B cell (primary cell): ENCODE results near the gene CALML6. TPM values are rescaled to one million over a fixed set of nuclear protein-coding genes. Genes with fewer than 3 reads are reported as not detected.
A peak's percentile ranks its signal among the peaks of the same experiment; 100 is the strongest.

Source experiments
- ATAC-seq: fragments of 200-7000 bp; cut with Tn5 transposase; one replicate; pipeline ENCODE4 v1.10.0; 2021; ENCODE audit warnings: low read depth, mild to moderate bottlenecking, moderate number of reproducible peaks, moderate library complexity
- CTCF ChIA-PET: fragments of 350-600 bp; sonication (Branson Sonifier 250); formaldehyde crosslinking; loops from one replicate; lab custom pipeline; 2021; ENCODE audit warnings: antibody characterized with exemption, inconsistent platforms; lab: Charles Lee
- POLR2A ChIA-PET: fragments of 350-600 bp; sonication (Branson Sonifier 250); formaldehyde crosslinking; loops from one replicate; lab custom pipeline; 2021; ENCODE audit warnings: antibody characterized with exemption; lab: Charles Lee
- DNase-seq: peaks from one replicate; pipeline ENCODE4 v3.0.0; 2013
- H2AFZ ChIP-seq: 2 replicates; pipeline ENCODE4 v1.6.1; 2012; ENCODE audit warnings: mild to moderate bottlenecking, low read depth, low read length; ENCODE audit not compliant: insufficient read depth, poor library complexity, severe bottlenecking
- H3K27ac ChIP-seq, 2 donors: 1 replicate in 1 of 2; 2 replicates in 1 of 2; pipeline ENCODE4 v1.5.1; 2012 to 2013; ENCODE audit warnings: low read length in 2 of 2, mild to moderate bottlenecking in 2 of 2, moderate library complexity in 1 of 2
- H3K27me3 ChIP-seq, 4 experiments: fragments of 200-600 bp in 1 of 4; sonication (generic) in 1 of 4; replicated peaks in 1 of 4; 1 replicate in 2 of 4; 2 replicates in 2 of 4; pipeline versions ENCODE4 v1.6.1 to v1.7.0; 2013 to 2016; ENCODE audit warnings: low read length in 3 of 4, mild to moderate bottlenecking in 2 of 4, mixed read lengths in 1 of 4, moderate library complexity in 1 of 4; ENCODE audit not compliant: insufficient read depth in 4 of 4, control insufficient read depth in 3 of 4; ENCODE audit errors: control extremely low read depth in 1 of 4
- H3K36me3 ChIP-seq, 2 experiments: replicated peaks in 1 of 2; 1 replicate in 1 of 2; 2 replicates in 1 of 2; pipeline versions ENCODE4 v1.6.1 to v1.7.1; 2013; ENCODE audit warnings: low read length in 1 of 2; ENCODE audit not compliant: insufficient read depth in 2 of 2, control insufficient read depth in 1 of 2; ENCODE audit errors: control extremely low read depth in 1 of 2, extremely low read depth in 1 of 2
- H3K4me1 ChIP-seq, 2 donors: fragments of 200-600 bp in 1 of 2; sonication (generic) in 1 of 2; 1 replicate in 1 of 2; 2 replicates in 1 of 2; pipeline versions ENCODE4 v1.5.1 to v1.6.1; 2013 to 2017; ENCODE audit warnings: low read length in 2 of 2; ENCODE audit not compliant: control insufficient read depth in 2 of 2, insufficient read depth in 2 of 2
- H3K4me2 ChIP-seq: replicated peaks from 2 replicates; pipeline ENCODE3; 2012; ENCODE audit warnings: mild to moderate bottlenecking, low read depth, low read length; ENCODE audit not compliant: poor library complexity, severe bottlenecking
- H3K4me3 ChIP-seq, 5 experiments: fragments of 200-600 bp in 1 of 5; sonication (generic) in 1 of 5; 1 replicate in 3 of 5; 2 replicates in 2 of 5; pipeline versions ENCODE4 v1.5.1 to v1.7.0; 2011 to 2016; ENCODE audit warnings: low read length in 4 of 5, mild to moderate bottlenecking in 4 of 5, low read depth in 2 of 5, control low read depth in 1 of 5, moderate library complexity in 1 of 5; ENCODE audit not compliant: insufficient read depth in 1 of 5; ENCODE audit errors: control extremely low read depth in 1 of 5, extremely low read depth in 1 of 5
- H3K79me2 ChIP-seq: fragments of 200-600 bp; sonication (generic); one replicate; pipeline ENCODE4 v1.6.0; 2016; ENCODE audit warnings: low read length; ENCODE audit not compliant: control insufficient read depth, insufficient read depth
- H3K9ac ChIP-seq: fragments of 200-600 bp; sonication (generic); 2 replicates; pipeline ENCODE4 v1.6.1; 2017; ENCODE audit warnings: mild to moderate bottlenecking, low read length, moderate library complexity
- H3K9me3 ChIP-seq, 3 donors: one replicate each; pipeline versions ENCODE4 v1.6.1 to v1.7.1; 2013; ENCODE audit warnings: low read length in 2 of 3; ENCODE audit not compliant: control insufficient read depth in 2 of 3, insufficient read depth in 1 of 3; ENCODE audit errors: control extremely low read depth in 1 of 3
- H4K20me1 ChIP-seq: 2 replicates; pipeline ENCODE4 v1.6.0; 2012; ENCODE audit warnings: mild to moderate bottlenecking, low read length; ENCODE audit not compliant: insufficient read depth, control insufficient read depth, poor library complexity, severe bottlenecking
- H3K27ac Mint-ChIP-seq: one replicate; pipeline ENCODE4 v1.8.0; 2021; ENCODE audit warnings: mixed read lengths
- H3K27me3 Mint-ChIP-seq: one replicate; pipeline ENCODE4 v1.8.0; 2021; ENCODE audit warnings: mixed read lengths
- H3K4me1 Mint-ChIP-seq: one replicate; pipeline ENCODE4 v1.8.0; 2021; ENCODE audit warnings: mixed read lengths
- H3K4me3 Mint-ChIP-seq: one replicate; pipeline ENCODE4 v1.8.0; 2021; ENCODE audit warnings: mixed read lengths
- H3K9me3 Mint-ChIP-seq: one replicate; pipeline ENCODE4 v1.8.0; 2022; ENCODE audit warnings: mixed read lengths; ENCODE audit not compliant: insufficient read depth
- EZH2 ChIP-seq: IDR thresholded peaks from 2 replicates; pipeline ENCODE4 v1.6.1; 2012; ENCODE audit warnings: borderline replicate concordance, low read depth, mild to moderate bottlenecking, moderate library complexity, low read length; ENCODE audit not compliant: insufficient read depth, poor library complexity, severe bottlenecking
- WGBS: methylation state at CpG from one replicate; pipeline ENCODE4 v1.1.5; 2013; ENCODE audit warnings: missing lambda C conversion rate; ENCODE audit not compliant: insufficient coverage; 5-methylcytosine and 5-hydroxymethylcytosine counted together
- intact Hi-C: fragments of 100-400 bp; cut with micrococcal nuclease; formaldehyde crosslinking; loops from one replicate; pipeline ENCODE4 v1.10.0; 2022
- polyA minus RNA-seq: library from RNA; depleted of rRNA, polyadenylated mRNA; stranded (reverse); fragments of >200 nt; gene quantifications from 2 replicates; pipeline ENCODE4 v1.2.3, GENCODE V29; 2012
- polyA plus RNA-seq: library from polyadenylated mRNA; depleted of rRNA; stranded (reverse); fragments of >200 nt; gene quantifications from 2 replicates; pipeline ENCODE4 v1.2.3, GENCODE V29; 2012
- total RNA-seq, 2 donors: library from RNA; stranded (reverse); fragments of 120-200 nt in 1 of 2; gene quantifications; 1 replicate in 1 of 2; 2 replicates in 1 of 2; pipeline versions ENCODE4 v1.2.3 to v1.2.4, GENCODE V29; 2013 to 2022
- TF ChIP-seq, protein P1 (sequence below): fragments of 200-600 bp; IDR thresholded peaks from one replicate; pipeline ENCODE4 v1.8.0; 2022; ENCODE audit warnings: antibody characterized with exemption, mild to moderate bottlenecking

The CALML6 gene, protein sequence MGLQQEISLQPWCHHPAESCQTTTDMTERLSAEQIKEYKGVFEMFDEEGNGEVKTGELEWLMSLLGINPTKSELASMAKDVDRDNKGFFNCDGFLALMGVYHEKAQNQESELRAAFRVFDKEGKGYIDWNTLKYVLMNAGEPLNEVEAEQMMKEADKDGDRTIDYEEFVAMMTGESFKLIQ
- total RNA-seq, result 0.61 and 2.0 TPM in 2 replicates
- total RNA-seq (2013), result 5.5 TPM
- polyA plus RNA-seq, result 0.64 and 1.2 TPM in 2 replicates
- 0.26 and 0.50 TPM in 2 replicates for polyA minus RNA-seq

DNA sequence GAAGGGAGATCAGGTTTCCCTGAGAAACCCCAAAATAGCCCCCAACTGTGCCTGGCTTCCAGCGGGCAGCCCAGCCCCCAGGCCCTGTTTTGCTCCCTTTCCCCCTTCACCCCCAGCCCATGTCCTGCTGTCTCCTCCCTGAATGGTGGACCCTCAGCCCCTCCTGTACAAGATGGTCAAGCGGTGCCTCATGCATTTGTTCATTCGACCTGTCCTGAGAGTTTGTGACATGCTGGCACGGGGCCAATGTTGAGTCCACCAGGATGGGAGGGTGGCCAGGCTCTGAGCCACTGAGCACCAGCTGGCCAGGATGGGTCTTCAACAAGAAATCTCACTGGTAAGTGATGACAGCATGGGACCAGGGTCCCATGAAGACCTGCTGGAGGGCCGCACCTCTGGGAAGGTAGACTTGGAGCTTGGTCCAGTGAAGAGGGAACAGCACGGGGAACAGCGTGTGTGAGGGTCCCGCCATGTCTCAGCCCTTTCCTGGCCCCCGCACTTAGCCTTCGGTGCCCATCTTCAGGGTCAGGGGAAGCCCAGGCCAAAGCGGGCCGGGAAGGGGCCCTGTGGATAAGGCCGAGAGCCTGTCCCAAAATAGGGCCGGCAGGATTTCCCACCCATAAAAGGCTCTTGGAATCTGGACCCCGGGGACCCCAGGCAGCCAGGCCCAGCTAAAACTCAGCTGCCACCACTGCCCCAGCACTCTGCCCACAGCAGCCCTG lies at the start of gene CALML6:
Gene CALML6 (plus strand): TSS at position 290 of the 722 bp plus-strand sequence. CDS start 21 bp downstream, at position 311.
- Histone ChIP-seq H3K27me3 (peaks cover 0 to 5% (median 0%) of the 10 kb centered on the region in 4 experiments), H3K27ac (no peak within 1 kb of the TSS), H3K36me3 (no peaks in the 10 kb centered on the region), H2AFZ (no peak within 1 kb of the TSS), H3K4me3 (no peak within 1 kb of the TSS), H3K4me1 (peaks cover 12 to 22% of the 10 kb centered on the region in 2 donors), H3K9me3 (peaks cover 0 to 16% (median 0%) of the 10 kb centered on the region in 3 donors), H3K79me2 (peaks cover under 1% of the 10 kb centered on the region), H4K20me1 (no peaks in the 10 kb centered on the region), H3K9ac (no peak within 1 kb of the TSS), H3K4me2 (no peak within 1 kb of the TSS)
- CTCF ChIA-PET, result no interaction called here
- Mint-ChIP-seq H3K9me3 (no peaks in the 10 kb centered on the region), H3K4me3 (no peak within 1 kb of the TSS), H3K4me1 (peaks cover 6% of the 10 kb centered on the region), H3K27me3 (peaks cover 4% of the 10 kb centered on the region), H3K27ac (no peak within 1 kb of the TSS)
- intact Hi-C loops, result loop anchor here (5.0 kb wide), 2 partner anchors 217 to 612 kb away; partner anchors contain the start of gene PANK4
- WGBS, result 97% methylated on average over 15 of the region's 15 CpGs
- DNase-seq, result no peak
- POLR2A ChIA-PET, result no interaction called here
- no peak for ATAC-seq
- TF ChIP-seq, protein P1, sequence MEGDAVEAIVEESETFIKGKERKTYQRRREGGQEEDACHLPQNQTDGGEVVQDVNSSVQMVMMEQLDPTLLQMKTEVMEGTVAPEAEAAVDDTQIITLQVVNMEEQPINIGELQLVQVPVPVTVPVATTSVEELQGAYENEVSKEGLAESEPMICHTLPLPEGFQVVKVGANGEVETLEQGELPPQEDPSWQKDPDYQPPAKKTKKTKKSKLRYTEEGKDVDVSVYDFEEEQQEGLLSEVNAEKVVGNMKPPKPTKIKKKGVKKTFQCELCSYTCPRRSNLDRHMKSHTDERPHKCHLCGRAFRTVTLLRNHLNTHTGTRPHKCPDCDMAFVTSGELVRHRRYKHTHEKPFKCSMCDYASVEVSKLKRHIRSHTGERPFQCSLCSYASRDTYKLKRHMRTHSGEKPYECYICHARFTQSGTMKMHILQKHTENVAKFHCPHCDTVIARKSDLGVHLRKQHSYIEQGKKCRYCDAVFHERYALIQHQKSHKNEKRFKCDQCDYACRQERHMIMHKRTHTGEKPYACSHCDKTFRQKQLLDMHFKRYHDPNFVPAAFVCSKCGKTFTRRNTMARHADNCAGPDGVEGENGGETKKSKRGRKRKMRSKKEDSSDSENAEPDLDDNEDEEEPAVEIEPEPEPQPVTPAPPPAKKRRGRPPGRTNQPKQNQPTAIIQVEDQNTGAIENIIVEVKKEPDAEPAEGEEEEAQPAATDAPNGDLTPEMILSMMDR, result no peak
- no peak for TF ChIP-seq EZH2

DNA sequence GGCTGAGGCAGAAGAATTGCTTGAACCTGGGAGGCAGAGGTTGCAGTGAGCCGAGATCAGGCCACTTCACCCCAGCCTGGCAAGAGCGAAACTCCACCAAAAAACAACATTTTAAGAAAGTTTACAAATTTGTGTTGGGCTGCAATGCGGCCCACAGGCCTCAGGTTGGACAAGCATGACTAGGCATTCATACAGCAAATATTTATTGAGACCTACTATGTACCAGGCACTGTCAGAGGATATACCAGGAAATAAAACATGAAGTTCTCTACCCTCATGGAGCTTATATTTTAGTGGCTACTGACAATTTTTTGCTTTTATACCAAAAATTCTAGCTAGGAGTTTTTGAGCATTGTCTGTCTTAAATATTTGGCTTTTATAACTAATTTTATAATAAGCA lies 47.9 kb upstream of the CALML6 start:
- Mint-ChIP-seq H3K4me1 (peaks cover 68% of the 10 kb centered on the region), H3K27me3 (no peaks in the 10 kb centered on the region), H3K9me3 (no peaks in the 10 kb centered on the region), H3K4me3 (no peak overlapping the region), H3K27ac (no peak overlapping the region)
- ChIA-PET CTCF (interaction anchor here (0.9 kb wide), 1 partner anchor 8 kb away, joined by 3 read pairs; no protein-coding TSS in a partner anchor), POLR2A (no interaction called here)
- H3K36me3 ChIP-seq, result no peaks in the 10 kb centered on the region
- peaks cover 99% of the 10 kb centered on the region for H4K20me1 ChIP-seq
- 90% methylated on average over 3 of the region's 3 CpGs for WGBS
- intact Hi-C loops, result no loop called here
- peaks cover 72 to 79% of the 10 kb centered on the region in 2 donors for H3K4me1 ChIP-seq
- H3K4me2 ChIP-seq, result no peak overlapping the region
- ATAC-seq (no peak), DNase-seq (no peak)
- TF ChIP-seq, protein P1, result no peak
- no peak for TF ChIP-seq EZH2
- peak overlapping the region in 1 of 2 donors; percentile 5 for H3K27ac ChIP-seq
- H3K9ac ChIP-seq, result no peak overlapping the region
- no peak overlapping the region for H3K4me3 ChIP-seq
- H3K9me3 ChIP-seq, result no peaks in the 10 kb centered on the region
- H3K79me2 ChIP-seq, result peaks cover 100% of the 10 kb centered on the region
- H2AFZ ChIP-seq, result no peak overlapping the region
- no peaks in the 10 kb centered on the region for H3K27me3 ChIP-seq
